Mesendoderm (in vitro differentiated cells): Measurements from ENCODE around the gene ARL5A. TPM values are rescaled to one million over a fixed set of nuclear protein-coding genes. Genes with fewer than 3 reads are reported as not detected.
"Not testable (repeated sequence)": the region's sequence is repeated elsewhere in the genome, so short reads cannot be mapped to it uniquely, and the experiment has no call there.

Experiments used
- DNase-seq: peaks from one replicate; pipeline ENCODE4 v3.0.0; 2013
- H2AK5ac ChIP-seq: 2 replicates; pipeline ENCODE4 v1.6.1; 2013; ENCODE audit warnings: low read length, inconsistent platforms
- H2BK120ac ChIP-seq: 2 replicates; pipeline ENCODE4 v1.6.1; 2013; ENCODE audit warnings: low read depth, mild to moderate bottlenecking, low read length, moderate library complexity, mixed read lengths
- H2BK15ac ChIP-seq: replicated peaks from 2 replicates; pipeline ENCODE4 v1.6.1; 2013; ENCODE audit warnings: low read depth, mild to moderate bottlenecking, moderate library complexity
- H2BK5ac ChIP-seq: 2 replicates; pipeline ENCODE4 v1.6.1; 2013; ENCODE audit warnings: low read length, inconsistent platforms
- H3K18ac ChIP-seq: 2 replicates; pipeline ENCODE4 v1.6.1; 2013; ENCODE audit warnings: mild to moderate bottlenecking, low read length, mixed read lengths
- H3K23ac ChIP-seq: one replicate; pipeline ENCODE4 v1.6.1; 2013; ENCODE audit warnings: low read length
- H3K27ac ChIP-seq: 2 replicates; pipeline ENCODE4 v1.5.1; 2013; ENCODE audit warnings: low read depth, mild to moderate bottlenecking, inconsistent platforms, low read length, moderate library complexity
- H3K27me3 ChIP-seq: 2 replicates; pipeline ENCODE4 v1.6.1; 2013; ENCODE audit warnings: low read length, control low read depth, mild to moderate bottlenecking, inconsistent platforms; ENCODE audit not compliant: insufficient read depth, poor library complexity
- H3K36me3 ChIP-seq: 2 replicates; pipeline ENCODE4 v1.6.1; 2013; ENCODE audit warnings: low read length, inconsistent platforms; ENCODE audit not compliant: control insufficient read depth, insufficient read depth
- H3K4ac ChIP-seq: one replicate; pipeline ENCODE4 v1.6.1; 2013; ENCODE audit warnings: low read depth, mild to moderate bottlenecking, low read length, moderate library complexity
- H3K4me1 ChIP-seq: 2 replicates; pipeline ENCODE4 v1.6.1; 2013; ENCODE audit warnings: low read depth, low read length, inconsistent platforms; ENCODE audit not compliant: control insufficient read depth
- H3K4me2 ChIP-seq: 2 replicates; pipeline ENCODE4 v1.6.1; 2013; ENCODE audit warnings: low read length
- H3K4me3 ChIP-seq: 2 replicates; pipeline ENCODE4 v1.5.1; 2013; ENCODE audit warnings: mild to moderate bottlenecking, low read length
- H3K56ac ChIP-seq: one replicate; pipeline ENCODE4 v1.6.1; 2013; ENCODE audit warnings: low read length
- H3K79me1 ChIP-seq: 2 replicates; pipeline ENCODE4 v1.6.1; 2013; ENCODE audit warnings: low read length, inconsistent platforms
- H3K79me2 ChIP-seq: 2 replicates; pipeline ENCODE4 v1.6.1; 2013; ENCODE audit warnings: mild to moderate bottlenecking, low read length; ENCODE audit not compliant: control insufficient read depth, insufficient read depth
- H3K9ac ChIP-seq: 2 replicates; pipeline ENCODE4 v1.6.1; 2013; ENCODE audit warnings: low read length, inconsistent platforms
- H4K5ac ChIP-seq: one replicate; pipeline ENCODE4 v1.6.1; 2013; ENCODE audit warnings: low read length
- H4K8ac ChIP-seq: one replicate; pipeline ENCODE4 v1.6.1; 2013; ENCODE audit warnings: low read depth, mild to moderate bottlenecking, control low read depth, low read length, moderate library complexity
- WGBS: extraction: QIAGEN DNeasy Blood & Tissue Kit; methylation state at CpG from one replicate; pipeline ENCODE4 v1.1.7; 2013; ENCODE audit warnings: low lambda C conversion rate, missing lambda C conversion rate; ENCODE audit not compliant: insufficient coverage; ENCODE audit errors: extremely low coverage; 5-methylcytosine and 5-hydroxymethylcytosine counted together
- polyA plus RNA-seq, 2 experiments: library from polyadenylated mRNA; stranded (reverse); fragments of 200-250 nt; gene quantifications; one replicate each; pipeline ENCODE4 v1.2.3, GENCODE V29; 2013

ARL5A gene
- 71.4 TPM for polyA plus RNA-seq (2013, experiment 1 of 2)
- polyA plus RNA-seq (2013, experiment 2 of 2): 66.9 TPM

GRCh38 chr2:151828143-151828889 lies at the start of gene ARL5A:
Gene ARL5A, minus strand, starts transcription at chr2:151828421. Its CDS starts 245 bp downstream, at chr2:151828176.
- no peak within 1 kb of the TSS for H4K5ac ChIP-seq
- peak within 1 kb of the TSS; percentile 53 for H3K18ac ChIP-seq
- H3K79me2 ChIP-seq: peaks cover 40% of the 10 kb centered on the region
- H3K36me3 ChIP-seq: no peaks in the 10 kb centered on the region
- H2BK120ac ChIP-seq: no peak within 1 kb of the TSS
- peak within 1 kb of the TSS; percentile 96 for H3K56ac ChIP-seq
- H3K9ac ChIP-seq: peak within 1 kb of the TSS; percentile 92
- H3K4me2 ChIP-seq: peak within 1 kb of the TSS; percentile 61
- H3K27me3 ChIP-seq: no peaks in the 10 kb centered on the region
- no CpG with 5 or more reads among the region's 64 CpGs for WGBS
- no peak within 1 kb of the TSS for H2AK5ac ChIP-seq
- peak within 1 kb of the TSS; percentile 85 for H3K23ac ChIP-seq
- DNase-seq: peak; percentile 98
- H4K8ac ChIP-seq: no peak within 1 kb of the TSS
- peak within 1 kb of the TSS; percentile 36 for H3K4ac ChIP-seq
- H3K4me3 ChIP-seq: peak within 1 kb of the TSS; percentile 76
- peak within 1 kb of the TSS; percentile 52 for H3K27ac ChIP-seq
- peaks cover 5% of the 10 kb centered on the region for H3K79me1 ChIP-seq
- peaks cover 9% of the 10 kb centered on the region for H3K4me1 ChIP-seq
- peak within 1 kb of the TSS; percentile 58 for H2BK5ac ChIP-seq
- no peak within 1 kb of the TSS for H2BK15ac ChIP-seq

GRCh38 chr2:151875631-151876030 lies 47.4 kb upstream of the ARL5A start:
- not testable (repeated sequence) for H3K79me1 ChIP-seq, H3K79me2 ChIP-seq, H3K4me3 ChIP-seq, H2AK5ac ChIP-seq, H4K5ac ChIP-seq, H2BK120ac ChIP-seq, H2BK5ac ChIP-seq, H2BK15ac ChIP-seq, H3K27me3 ChIP-seq, H3K23ac ChIP-seq, H3K18ac ChIP-seq, H3K4me1 ChIP-seq, H3K36me3 ChIP-seq, H3K4me2 ChIP-seq, H3K9ac ChIP-seq, H3K56ac ChIP-seq, H3K27ac ChIP-seq, DNase-seq, H4K8ac ChIP-seq, H3K4ac ChIP-seq
- no CpG with 5 or more reads among the region's 34 CpGs for WGBS

GRCh38 chr2:151872463-151872862 lies 44.2 kb upstream of the ARL5A start:
- no peaks in the 10 kb centered on the region for H3K4me1 ChIP-seq
- no peak overlapping the region for H2BK120ac ChIP-seq
- H3K23ac ChIP-seq: no peak overlapping the region
- H4K5ac ChIP-seq: no peak overlapping the region
- H3K79me1 ChIP-seq: no peaks in the 10 kb centered on the region
- H4K8ac ChIP-seq: no peak overlapping the region
- no peak for DNase-seq
- H3K4me3 ChIP-seq: no peak overlapping the region
- whole genome bisulfite sequencing: no CpG with 5 or more reads among the region's 3 CpGs
- no peak overlapping the region for H3K56ac ChIP-seq
- no peak overlapping the region for H2BK15ac ChIP-seq
- H3K79me2 ChIP-seq: no peaks in the 10 kb centered on the region
- no peak overlapping the region for H3K9ac ChIP-seq
- no peak overlapping the region for H2BK5ac ChIP-seq
- no peak overlapping the region for H3K18ac ChIP-seq
- H3K27me3 ChIP-seq: no peaks in the 10 kb centered on the region
- H3K4ac ChIP-seq: no peak overlapping the region
- H3K27ac ChIP-seq: no peak overlapping the region
- H3K36me3 ChIP-seq: no peaks in the 10 kb centered on the region
- H2AK5ac ChIP-seq: no peak overlapping the region
- H3K4me2 ChIP-seq: no peak overlapping the region

GRCh38 chr2:151869291-151869690 lies 41.1 kb upstream of the ARL5A start:
- Histone ChIP-seq H3K79me1 (no peaks in the 10 kb centered on the region), H3K27me3 (no peaks in the 10 kb centered on the region), H3K36me3 (no peaks in the 10 kb centered on the region), H3K4ac (no peak overlapping the region), H3K9ac (no peak overlapping the region), H3K27ac (no peak overlapping the region), H3K4me3 (no peak overlapping the region), H2BK5ac (no peak overlapping the region), H3K56ac (no peak overlapping the region), H3K79me2 (no peaks in the 10 kb centered on the region), H2AK5ac (no peak overlapping the region), H4K8ac (no peak overlapping the region), H3K18ac (no peak overlapping the region), H3K4me1 (no peaks in the 10 kb centered on the region), H3K23ac (no peak overlapping the region), H2BK120ac (no peak overlapping the region), H4K5ac (no peak overlapping the region), H3K4me2 (no peak overlapping the region), H2BK15ac (no peak overlapping the region)
- DNase-seq: no peak
- no CpG with 5 or more reads among the region's 5 CpGs for WGBS

- Histone ChIP-seq H4K5ac (no peak overlapping the region), H3K27ac (no peak overlapping the region), H3K56ac (no peak overlapping the region), H3K79me1 (no peaks in the 10 kb centered on the region), H2BK120ac (no peak overlapping the region), H3K9ac (no peak overlapping the region), H3K79me2 (no peaks in the 10 kb centered on the region), H3K36me3 (no peaks in the 10 kb centered on the region), H3K4me2 (no peak overlapping the region), H3K4ac (no peak overlapping the region), H2AK5ac (no peak overlapping the region), H2BK15ac (no peak overlapping the region), H3K4me1 (no peaks in the 10 kb centered on the region), H3K23ac (no peak overlapping the region), H2BK5ac (no peak overlapping the region), H3K18ac (no peak overlapping the region), H4K8ac (no peak overlapping the region), H3K27me3 (no peaks in the 10 kb centered on the region), H3K4me3 (no peak overlapping the region)
- DNase-seq: no peak
- no CpG with 5 or more reads among the region's 5 CpGs for WGBS
Measured at GRCh38 chr2:151862700-151863099, 34.5 kb upstream of the ARL5A start.

- no peak overlapping the region for H3K9ac ChIP-seq
- no peak overlapping the region for H3K56ac ChIP-seq
- no peaks in the 10 kb centered on the region for H3K27me3 ChIP-seq
- no peak overlapping the region for H3K4ac ChIP-seq
- no peak for DNase-seq
- H3K4me1 ChIP-seq: no peaks in the 10 kb centered on the region
- H4K8ac ChIP-seq: no peak overlapping the region
- H3K27ac ChIP-seq: no peak overlapping the region
- H3K79me1 ChIP-seq: no peaks in the 10 kb centered on the region
- no peak overlapping the region for H2BK15ac ChIP-seq
- no peak overlapping the region for H3K23ac ChIP-seq
- H2BK5ac ChIP-seq: no peak overlapping the region
- no peaks in the 10 kb centered on the region for H3K79me2 ChIP-seq
- H3K18ac ChIP-seq: no peak overlapping the region
- H3K4me2 ChIP-seq: no peak overlapping the region
- H2BK120ac ChIP-seq: no peak overlapping the region
- H2AK5ac ChIP-seq: no peak overlapping the region
- H4K5ac ChIP-seq: no peak overlapping the region
- no peak overlapping the region for H3K4me3 ChIP-seq
- no CpG with 5 or more reads among the region's 4 CpGs for WGBS
- no peaks in the 10 kb centered on the region for H3K36me3 ChIP-seq
Measured at GRCh38 chr2:151861174-151861573, 33.0 kb upstream of the ARL5A start.
